ENCODE data around the gene HASPIN.

HASPIN gene

GRCh38 chr17:3739422-3740124 lies 15.9 kb downstream of the HASPIN start:
- no peak for DNase-seq

- no peak for DNase-seq
Observed at GRCh38 chr17:3740611-3741073, 16.9 kb downstream of the HASPIN start.

GRCh38 chr17:3744014-3744413 lies 20.3 kb downstream of the HASPIN start:
- no peak for DNase-seq

DNA sequence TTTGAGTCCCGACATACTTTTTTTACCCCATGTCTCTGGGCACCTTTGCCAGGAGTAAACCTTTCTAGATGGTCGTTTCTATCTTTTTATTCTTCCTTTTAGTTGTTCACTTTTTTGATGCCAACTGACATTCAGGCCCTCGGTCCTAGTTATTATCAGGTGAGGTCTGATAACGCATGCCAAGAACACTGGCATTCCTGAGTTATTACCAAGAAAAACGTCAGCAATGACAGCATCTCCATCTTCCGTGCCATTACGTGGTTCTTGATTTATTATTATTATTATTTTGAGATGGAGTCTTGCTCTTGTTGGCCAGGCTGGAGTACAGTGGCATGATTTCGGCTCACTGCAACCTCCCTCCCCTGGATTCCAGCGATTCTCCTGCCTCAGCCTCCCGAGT lies 21.4 kb downstream of the HASPIN start:
- no peak for DNase-seq

DNA sequence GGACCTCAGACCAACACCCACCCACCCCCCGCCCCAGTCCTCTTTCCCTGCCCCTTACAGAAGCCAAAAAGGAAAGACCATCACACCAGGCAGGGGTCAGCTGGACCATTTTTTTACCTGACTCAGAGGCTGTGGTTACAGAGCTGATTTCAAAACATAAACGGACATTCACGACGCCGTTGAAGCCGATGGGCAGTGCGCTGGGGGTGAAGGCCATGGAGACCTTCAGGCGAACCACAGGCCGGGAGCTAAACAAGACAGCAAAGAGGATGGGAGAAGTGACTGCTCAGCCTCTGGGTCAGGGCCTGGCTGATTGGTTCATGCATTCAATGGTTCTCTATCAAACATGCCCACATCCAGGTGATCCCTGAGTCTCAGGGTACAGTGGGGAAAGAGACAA lies 24.1 kb downstream of the HASPIN start:
- DNase-seq = no peak

GRCh38 chr17:3748576-3748975 lies 24.9 kb downstream of the HASPIN start:
- DNase-seq = no peak

DNA sequence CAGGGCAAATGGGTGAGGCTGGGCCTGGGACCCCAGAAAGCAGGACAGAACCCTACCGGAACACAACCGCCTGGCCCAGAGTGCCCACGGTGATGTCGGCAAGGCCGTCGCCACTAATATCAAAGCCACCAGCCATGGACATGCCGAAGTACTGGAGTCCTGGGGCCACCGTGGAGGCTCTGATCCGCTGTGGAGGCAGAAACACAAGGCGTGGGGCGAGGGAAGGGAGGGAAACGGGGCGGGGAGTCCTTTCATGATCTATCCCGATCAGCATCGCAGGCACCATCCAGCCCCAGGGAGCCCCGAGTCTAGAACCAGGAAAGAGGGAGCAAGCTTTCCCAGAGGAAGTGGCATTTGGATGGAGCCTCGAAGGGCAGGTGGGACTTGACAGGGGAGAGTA lies 26.6 kb downstream of the HASPIN start:
- DNase-seq = no peak

DNA sequence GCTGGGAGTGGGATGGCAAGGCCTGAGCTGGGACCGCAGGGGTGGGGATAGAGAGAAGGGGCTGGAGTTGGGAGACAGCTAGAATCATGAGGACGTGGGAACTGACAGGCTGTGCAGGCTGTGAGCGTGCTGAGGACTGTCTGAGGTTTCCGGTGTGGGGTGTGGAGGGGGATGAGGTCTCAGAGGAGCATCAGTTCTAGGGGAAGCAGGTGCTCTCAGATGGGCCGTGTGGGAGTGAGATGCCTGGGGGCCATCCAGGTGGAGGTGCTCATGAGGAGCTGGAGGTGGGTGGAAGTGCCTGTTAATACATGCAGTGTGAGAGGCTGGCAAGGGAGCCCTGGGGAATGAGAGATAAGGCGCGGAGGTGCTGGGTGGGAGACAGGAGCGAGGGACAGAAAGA lies 27.2 kb downstream of the HASPIN start:
- no peak for DNase-seq

DNA sequence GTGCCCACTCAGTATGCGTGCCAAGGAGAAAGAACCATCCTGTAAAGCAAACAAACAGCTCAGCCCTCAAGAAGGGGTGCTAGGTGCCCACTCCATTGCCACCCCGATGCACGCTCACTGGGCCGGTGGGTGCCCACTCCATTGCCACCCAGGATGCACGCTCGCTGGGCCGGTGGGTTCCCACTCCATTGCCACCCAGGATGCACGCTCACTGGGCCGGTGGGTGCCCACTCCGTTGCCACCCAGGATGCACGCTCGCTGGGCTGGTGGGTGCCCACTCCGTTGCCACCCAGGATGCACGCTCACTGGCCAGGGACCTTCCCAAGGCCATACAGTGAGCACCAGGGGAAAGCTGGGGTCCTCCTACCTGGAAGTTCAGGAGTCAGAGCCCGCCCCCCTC lies 28.1 kb downstream of the HASPIN start:
- no peak for DNase-seq

GRCh38 chr17:3753624-3754023 lies 29.9 kb downstream of the HASPIN start:
- no peak for DNase-seq

GRCh38 chr17:3754066-3754457 lies 30.4 kb downstream of the HASPIN start:
- no peak for DNase-seq

DNA sequence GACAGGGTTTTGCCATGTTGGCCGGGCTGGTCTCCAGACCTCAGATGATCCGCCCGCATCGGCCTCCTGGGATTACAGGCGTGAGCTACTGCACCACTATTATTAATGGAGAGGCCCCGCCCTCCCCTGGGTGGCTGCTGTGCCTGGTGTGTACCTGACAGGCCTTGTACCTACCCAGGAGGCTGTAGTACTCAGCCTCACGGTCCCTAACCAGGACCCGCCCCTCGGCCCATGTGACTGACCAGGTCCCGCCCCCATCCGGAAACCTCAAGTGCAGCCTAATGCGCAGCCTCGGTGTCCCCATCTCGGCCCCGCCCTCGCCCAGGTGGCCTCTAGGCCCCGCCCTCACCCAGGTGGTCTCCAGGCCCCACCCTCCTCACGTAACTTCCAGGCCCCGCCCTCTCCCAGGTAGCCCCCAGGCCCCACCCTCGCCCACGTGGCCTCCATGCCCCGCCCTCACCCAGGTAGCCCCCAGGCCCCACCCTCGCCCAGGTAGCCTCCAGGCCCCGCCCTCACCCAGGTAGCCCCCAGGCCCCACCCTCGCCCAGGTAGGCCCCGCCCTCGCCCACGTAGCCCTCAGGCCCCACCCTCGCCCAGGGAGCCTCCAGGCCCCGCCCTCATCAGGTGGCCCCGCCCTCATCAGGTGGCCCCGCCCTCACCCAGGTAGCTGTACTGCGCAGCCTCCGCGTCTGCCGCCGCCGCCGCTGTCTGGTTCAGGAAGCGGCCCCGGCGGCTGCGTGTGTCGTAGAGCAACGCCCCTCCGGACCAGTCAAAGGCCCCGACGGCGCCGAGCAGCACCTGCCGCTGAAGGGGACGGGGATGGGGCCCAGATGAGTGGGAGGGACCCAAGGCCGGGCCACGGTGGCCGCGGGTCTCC lies 31.0 kb downstream of the HASPIN start:
- DNase-seq = peak; percentile 85

GRCh38 chr17:3755335-3756030 lies 31.8 kb downstream of the HASPIN start:
- no peak for DNase-seq

DNA sequence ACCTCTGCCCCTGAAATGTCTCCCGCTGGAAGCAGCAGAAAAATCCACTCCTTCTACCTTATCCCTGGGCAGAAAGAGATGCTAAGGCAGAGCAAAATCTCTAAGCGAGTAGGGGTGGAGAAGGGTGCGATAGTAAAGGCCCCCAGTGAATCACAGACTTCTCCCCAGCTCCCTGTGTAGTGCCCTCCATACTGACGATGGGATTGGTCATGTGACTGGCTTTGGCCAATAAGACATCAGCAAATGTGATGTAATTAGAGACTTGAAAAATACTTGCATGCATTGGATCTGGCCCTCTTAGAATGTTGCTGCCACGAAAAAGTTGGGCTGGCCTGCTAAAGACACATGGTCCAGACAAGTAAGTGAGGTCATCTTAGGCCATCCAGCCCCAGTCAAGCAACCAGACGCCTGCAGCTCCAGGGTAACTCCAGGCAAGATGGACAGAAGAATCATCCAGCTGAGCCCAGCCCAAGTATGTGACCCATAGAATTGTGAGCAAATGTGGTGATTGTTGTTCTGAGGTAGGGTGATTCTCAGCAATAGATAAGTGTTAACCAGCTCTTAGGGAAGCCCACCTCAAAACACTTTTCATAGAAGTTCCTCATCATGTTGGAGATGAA lies 36.0 kb downstream of the HASPIN start:
- DNase-seq = no peak

DNA sequence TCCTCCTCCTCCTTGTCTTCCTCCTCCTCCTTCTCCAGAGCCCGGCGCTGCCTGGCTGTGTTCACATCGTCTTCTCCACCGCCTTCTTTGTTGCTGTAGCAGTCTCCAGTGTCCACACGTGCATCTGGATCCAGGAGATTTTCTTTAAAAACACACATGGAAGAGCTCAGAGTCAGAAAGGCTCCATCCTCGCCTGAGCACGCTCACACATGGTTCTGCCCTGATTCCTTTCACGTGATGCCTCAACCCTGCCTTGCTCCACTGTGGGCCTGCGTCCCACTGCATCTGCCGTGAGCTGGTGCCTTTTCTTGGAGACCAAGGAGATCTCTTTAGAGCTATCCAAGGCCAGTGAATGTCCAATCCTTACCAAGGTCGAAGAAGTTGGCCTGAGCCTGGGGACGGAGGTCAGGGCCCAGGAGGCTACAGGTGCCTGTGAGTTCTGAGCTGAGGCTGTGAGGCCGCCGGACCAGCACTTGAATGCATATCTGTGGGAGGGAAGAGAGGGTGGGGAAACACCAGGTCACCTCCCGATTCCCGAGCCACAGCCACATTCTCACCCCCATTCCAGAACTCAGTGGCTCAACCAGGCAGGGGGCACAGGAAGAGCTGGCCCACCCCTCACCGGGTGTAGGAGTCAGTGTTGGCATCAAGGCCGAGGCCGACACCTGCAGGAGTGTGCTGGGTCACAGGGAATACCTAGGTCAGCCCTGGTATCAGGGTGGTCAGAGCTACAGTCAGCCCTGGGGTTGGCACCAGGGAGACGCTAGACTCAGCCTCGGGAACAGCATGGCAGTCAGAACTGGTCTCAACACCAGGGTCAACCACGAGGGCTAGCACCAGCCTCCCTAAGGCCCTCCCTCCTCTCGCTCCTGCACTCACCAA lies 37.6 kb downstream of the HASPIN start:
- DNase-seq = no peak

DNA sequence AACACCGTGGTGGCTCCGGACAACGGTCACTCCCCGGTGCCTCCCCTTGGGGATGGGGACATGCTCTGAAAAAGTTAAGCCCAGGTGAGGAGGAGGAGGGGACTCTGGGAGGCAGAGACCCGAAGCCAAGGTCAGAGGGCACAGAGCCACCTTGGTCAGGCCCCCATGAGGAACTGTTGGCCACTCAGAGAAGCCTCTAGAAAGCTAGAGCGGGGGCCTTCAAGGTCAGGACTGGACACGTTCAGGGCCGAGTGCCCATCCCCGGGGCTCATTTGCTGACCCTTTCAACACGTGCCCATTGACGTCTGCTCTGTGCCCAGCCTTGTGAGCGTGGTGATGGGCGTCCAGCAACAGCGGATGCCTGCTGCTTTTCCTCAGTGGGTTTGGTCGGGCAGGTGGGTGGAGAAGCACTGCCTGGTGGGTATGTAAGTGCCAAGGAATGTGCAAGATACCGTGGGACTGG lies 38.2 kb downstream of the HASPIN start:
- no peak for DNase-seq

DNA sequence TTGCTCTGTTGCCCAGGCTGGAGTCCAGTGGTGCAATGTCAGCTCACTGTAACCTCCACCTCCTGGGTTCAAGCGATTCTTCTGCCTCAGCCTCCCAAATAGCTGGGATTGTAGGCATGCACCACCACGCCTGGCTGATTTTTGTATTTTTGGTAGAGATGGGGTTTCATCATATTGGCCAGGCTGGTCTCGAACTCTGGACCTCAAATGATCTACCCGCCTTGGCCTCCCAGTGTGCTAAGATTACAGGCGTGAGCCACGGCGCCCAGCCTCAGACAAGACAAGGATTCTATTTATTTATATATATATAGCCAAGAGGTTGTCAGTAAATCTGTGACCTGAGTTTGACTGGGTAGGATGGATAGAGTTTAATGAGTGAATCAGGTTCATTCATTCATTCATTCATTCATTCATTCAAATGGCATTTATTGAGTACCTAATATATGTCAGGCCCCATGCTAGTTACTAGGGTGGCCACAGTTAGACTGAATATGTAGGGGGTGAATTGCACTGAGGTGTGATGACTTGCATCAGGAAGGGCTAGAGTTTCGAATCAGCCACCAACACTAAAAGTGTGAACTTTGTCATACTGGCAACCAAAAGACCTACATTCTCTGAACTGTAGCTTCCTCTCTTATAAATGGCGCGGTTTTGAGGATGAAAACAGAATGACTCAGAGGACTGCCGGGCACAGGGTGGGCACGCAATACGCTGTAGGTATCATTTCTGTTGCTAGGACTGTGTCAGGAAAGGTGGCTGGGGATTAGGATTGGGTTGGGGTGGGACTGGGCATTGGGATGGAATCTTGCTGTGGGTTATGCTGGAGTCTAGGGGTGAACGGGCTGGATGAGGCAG lies 39.4 kb downstream of the HASPIN start:
- no peak for DNase-seq

DNA sequence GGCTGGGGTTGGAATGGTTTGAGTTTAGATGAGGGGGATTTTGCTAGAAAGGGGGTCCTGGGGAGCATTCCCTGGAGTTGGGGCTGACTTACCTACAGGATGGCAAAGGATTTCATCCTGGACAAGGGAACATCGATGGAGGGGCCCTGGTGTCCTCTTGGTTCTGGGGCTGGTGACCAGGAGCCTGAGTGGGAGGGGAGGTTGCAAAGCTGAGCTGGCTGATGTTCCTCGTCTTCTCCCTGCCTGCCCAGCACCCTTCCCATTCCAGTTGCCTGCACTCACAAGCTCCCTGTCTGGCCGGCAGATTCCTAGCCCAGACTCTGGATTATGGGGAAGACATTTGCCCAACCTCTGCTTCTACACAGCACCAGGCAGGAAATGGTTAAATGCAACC lies 40.1 kb downstream of the HASPIN start:
- DNase-seq = no peak

DNA sequence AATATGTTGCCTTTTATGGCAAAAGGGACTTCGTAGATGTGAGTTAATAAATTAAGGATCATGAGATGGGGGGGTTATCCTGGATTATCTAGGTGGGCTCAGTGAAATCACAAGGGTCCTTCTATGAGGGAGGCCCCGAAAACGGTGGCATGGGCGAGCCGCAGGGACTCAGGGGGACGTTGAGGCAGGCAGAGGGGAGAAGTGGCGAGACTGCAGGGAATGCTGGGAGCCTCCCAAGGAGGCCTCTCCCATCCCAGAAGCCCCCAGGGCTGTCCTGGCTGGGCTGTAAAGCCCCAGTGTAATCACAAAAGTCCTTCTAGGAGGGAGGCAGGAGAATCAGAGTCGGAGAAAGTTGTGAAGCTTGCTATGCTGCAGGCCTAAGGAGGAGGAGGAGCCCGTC lies 42.3 kb downstream of the HASPIN start:
- DNase-seq = no peak

GRCh38 chr17:3766779-3767178 lies 43.1 kb downstream of the HASPIN start:
- DNase-seq = no peak

GRCh38 chr17:3768341-3768740 lies 44.6 kb downstream of the HASPIN start:
- DNase-seq = no peak
